Measurements from ENCODE around the gene FGFR2. TPM values are rescaled to one million over a fixed set of nuclear protein-coding genes. Genes with fewer than 3 reads are reported as not detected.

The FGFR2 gene
- 3.9 TPM for polyA plus RNA-seq (2013, experiment 1 of 2; ENCODE audit: insufficient read length)
- polyA plus RNA-seq (2013, experiment 2 of 2; ENCODE audit: insufficient read length) = 3.5 TPM

DNA sequence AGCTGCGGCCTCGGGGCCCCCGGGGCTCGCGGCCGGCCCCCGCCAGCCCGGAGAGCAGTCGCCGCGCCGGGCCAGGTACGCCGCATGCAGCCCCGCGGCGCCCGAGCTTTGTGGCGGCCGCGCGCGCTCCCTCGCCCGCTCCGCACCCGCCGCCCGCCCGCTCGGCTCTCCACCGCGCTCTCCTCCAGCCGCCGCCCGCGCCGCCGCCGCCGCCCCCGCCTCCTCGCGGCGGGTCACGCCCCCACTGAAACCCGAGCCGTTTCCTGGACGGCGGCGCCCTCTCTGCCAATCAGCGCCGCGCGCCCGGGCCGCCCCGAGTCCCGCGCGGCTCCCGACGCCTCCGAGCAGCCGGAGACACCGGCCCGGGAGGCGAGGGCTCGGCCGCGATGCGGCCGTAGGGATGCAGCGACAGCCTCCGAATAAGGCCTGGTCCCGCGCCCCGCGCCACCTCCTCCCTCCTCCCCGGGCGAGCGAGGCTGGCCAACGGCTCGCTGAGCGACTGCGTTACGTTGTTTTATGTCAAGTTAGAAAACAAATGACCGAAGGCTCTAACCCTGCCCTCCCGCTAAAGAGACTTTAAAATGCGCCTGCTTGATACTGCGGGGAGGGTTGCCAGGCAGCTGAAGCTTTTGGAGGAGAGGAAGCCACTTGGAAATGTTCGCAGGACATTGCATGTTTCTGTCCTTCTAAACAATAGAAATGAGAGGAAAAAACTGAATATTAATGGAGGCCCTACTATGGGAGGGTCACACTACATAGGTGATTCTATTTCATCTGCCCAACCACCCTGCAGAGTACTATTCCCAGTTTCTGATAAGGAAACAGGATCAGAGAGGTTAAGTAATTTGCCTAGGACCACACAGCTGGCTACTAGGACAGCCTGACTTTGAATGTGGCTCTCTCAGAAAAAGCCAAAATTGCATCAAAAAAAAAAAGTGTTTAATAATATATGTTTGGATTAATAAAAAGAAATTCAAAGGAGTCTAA, at the start of gene FGFR2:
FGFR2 (minus strand) TSS at position 182 of the 987 bp plus-strand sequence. CDS start 4,627 bp downstream, outside the sequence.
- peak; percentile 78 for DNase-seq

DNA sequence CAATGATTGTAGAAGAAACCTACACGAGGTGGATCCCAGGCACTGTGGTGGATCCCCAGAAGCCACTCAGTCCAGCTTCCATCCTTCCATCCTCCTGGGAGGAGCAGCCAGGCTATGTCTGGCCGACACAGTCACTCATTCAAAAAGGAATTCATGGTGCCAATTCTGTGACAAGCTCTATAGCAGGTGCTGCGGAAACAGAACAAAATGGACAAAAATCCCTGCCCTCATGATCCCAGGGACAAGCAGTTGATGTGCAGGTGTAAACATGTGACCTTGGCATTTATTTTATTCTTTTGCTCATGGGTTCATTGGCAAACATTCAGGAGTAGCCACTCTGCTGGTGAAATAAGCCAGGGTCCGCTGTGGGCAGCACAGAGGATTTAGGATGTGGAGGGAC, 49.2 kb upstream of the FGFR2 start:
- DNase-seq = no peak

GRCh38 chr10:121645696-121646095, 47.5 kb upstream of the FGFR2 start:
- no peak for DNase-seq

DNA sequence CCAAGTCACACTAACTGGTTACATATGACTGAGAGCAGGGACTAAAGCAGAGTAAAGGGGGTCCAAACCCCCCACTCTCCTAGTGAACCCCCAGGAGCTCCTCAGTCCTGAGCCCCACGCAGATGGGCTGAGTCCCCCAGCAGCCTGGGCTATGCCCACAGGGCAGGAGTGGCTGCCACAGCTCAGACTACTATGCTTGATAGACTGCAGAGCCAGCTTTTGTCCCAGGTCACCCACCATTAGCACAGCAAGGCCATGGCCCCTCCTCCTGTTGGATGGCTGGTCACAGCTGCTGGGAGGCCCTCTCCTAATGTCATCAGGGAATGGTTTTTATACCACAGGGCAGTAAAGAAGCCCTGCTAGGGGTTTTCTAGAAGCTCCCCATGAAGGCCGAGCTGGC, 46.3 kb upstream of the FGFR2 start:
- no peak for DNase-seq

GRCh38 chr10:121640266-121640665, 42.0 kb upstream of the FGFR2 start:
- DNase-seq = no peak

DNA sequence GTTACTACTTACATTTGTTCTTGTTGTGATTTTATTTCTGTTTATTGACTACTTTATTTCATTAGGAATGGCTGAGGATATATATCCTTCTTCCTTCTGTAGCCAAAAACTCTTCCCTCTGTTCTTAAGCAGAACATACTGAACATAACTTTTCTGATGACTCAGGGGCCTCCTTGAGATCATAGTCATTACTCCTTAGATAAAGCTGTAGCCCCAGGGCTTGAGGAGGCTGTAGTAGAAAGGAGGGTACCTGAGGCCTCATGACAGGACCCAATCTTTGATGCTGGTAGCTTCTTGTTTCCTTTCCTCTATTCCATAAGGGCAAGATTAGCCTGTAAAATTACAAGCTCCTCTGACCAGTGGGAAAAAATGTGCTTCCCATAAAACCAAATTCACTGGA, 41.2 kb upstream of the FGFR2 start:
- no peak for DNase-seq

DNA sequence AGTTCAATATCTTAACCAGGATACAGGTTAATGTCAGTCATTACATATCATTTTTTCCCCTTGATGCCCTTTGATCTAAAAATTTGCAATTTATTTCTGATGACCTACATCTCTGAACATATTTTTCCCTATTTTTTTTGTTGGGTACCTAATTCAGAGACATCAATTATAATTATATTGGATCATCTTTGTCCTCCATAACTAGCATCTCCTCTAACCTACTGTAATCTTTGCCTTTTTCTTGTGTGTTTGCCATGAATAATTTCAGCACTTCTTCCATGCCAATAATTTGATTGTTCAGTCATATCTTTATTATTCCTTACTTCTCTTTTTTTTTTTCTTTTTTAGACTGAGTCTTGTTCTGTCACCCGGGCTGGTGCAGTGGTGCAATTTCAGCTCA, 39.2 kb upstream of the FGFR2 start:
- DNase-seq = no peak

DNA sequence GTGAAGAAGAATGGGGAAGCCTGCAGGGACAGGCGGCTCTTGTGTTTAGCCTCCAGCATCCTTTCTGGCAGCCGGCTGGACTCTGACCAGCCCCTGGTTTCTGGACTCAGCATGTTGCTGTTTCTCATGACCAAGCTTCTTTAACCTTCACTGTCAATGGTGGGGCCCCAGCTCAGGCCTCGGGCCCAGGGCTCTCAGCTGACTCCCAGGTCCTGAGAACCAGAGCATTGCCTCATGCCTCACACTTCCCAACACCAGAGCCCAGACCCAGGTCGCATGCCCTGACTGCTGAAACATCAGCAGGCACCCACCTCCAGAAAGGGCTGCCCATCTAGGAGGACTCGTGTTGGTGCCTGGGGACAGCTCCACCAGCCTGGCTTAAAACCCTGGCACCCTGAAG, 34.8 kb upstream of the FGFR2 start:
- no peak for DNase-seq

- no peak for DNase-seq
Measured at GRCh38 chr10:121631365-121632029, 33.3 kb upstream of the FGFR2 start.

GRCh38 chr10:121628859-121629258, 30.6 kb upstream of the FGFR2 start:
- no peak for DNase-seq

- DNase-seq = peak; percentile 20
Measured at GRCh38 chr10:121627876-121628581, 29.8 kb upstream of the FGFR2 start.

- DNase-seq = no peak
Measured at GRCh38 chr10:121624836-121625486, 26.7 kb upstream of the FGFR2 start.

GRCh38 chr10:121618906-121619305, 20.7 kb upstream of the FGFR2 start:
- DNase-seq = no peak

- DNase-seq = no peak
Measured at GRCh38 chr10:121617176-121617575, 18.9 kb upstream of the FGFR2 start.

DNA sequence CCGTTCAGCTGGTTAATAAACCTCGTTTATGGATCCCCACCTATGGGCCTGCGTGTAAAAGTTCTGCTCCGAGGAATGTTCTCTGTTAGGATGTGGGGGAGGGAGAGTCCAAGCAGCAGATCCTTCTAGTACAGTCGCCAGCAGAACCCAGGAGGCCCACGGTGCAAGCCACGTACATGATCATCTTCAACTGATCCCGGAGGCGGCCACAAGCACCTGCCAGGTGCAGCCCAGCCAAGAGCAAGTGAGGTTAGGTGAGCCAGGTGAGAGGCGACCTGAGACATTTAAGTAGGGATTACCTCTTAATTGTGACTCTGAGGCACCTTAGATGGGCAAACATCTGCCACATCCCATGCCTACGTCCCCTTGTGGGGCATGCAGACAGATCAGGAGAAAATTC, 18.0 kb upstream of the FGFR2 start:
- DNase-seq = no peak

DNA sequence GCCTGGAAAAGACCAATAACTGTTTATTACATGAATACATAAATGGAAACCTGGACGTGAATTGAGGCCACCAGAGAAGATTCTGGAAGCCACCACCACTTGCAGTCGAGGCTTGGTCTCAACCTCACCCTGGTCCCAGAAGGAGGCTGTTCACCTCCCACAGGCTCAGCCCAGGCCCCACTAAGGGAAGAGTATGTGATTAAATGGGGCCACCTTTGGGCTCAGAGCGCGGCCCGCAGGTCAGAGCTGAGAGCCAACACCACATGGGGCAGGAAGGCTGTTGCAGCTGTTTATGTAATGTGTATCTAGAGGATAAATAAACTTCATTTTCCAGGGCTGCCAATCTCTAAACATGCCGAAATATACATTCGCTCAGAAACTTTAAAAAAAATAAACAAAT, 17.6 kb upstream of the FGFR2 start:
- no peak for DNase-seq

GRCh38 chr10:121615435-121615793, 17.2 kb upstream of the FGFR2 start:
- DNase-seq = no peak

GRCh38 chr10:121614613-121615434, 16.6 kb upstream of the FGFR2 start:
- no peak for DNase-seq

DNA sequence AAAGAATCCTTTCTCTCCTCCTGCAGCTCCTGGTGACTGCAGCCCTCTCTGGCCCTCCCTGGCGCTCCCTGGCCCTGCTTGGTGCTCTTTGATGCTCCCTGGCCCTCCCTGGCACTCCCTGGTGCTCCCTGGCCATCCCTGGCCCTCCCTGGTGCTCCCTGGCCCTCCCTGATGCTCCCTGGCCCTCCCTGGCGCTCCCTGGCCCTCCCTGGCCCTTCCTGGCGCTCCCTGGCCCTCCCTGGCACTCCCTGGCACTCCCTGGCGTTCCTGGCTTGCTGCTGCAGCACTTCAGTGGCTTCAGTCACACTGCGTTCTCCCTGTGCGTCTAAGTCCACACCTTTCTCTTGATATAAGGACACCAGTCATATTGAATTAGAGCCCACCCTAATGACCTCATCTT, 15.2 kb upstream of the FGFR2 start:
- no peak for DNase-seq

GRCh38 chr10:121611393-121612159, 13.3 kb upstream of the FGFR2 start:
- DNase-seq = no peak

GRCh38 chr10:121610798-121611323, 12.6 kb upstream of the FGFR2 start:
- no peak for DNase-seq

Data from fibroblast of skin of abdomen (primary cell).